Brain pericyte (primary cell): ENCODE results near the gene DTD1.

Experiments
- DNase-seq: peaks from one replicate; pipeline ENCODE4 v3.0.0-alpha.2; 2012; ENCODE audit warnings: low read depth, low spot score

Gene DTD1

DNA sequence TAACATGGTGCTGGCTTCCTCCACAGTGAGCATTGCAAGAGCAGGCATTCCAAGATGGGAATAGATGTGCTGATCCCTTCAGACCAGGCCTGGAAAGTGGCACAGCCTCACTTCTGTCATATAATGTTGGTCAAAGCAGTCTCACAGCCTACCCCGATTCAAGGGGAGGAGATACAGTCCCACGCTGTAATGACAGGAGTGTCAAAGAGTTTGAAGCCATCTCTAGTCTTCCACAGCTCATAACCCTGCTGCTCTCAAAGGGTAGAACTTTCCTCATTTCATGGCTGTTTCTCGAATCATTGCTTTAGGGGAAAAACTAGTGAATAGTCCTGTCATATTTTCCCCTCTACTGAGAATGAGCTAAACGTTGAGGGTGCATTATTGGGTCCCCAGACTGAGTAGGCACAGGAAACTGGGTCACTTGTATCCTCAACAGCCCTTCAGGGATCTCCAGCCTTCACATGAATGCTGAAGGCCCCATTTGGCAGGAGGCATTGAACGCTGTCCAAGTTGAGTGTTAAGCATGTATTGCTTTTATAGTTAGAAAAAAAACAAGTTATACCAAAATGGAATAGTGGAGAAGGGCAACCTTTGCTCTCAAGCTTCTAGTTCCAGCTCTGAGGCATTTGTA is 27.3 kb downstream of the DTD1 start:
- no peak for DNase-seq

DNA sequence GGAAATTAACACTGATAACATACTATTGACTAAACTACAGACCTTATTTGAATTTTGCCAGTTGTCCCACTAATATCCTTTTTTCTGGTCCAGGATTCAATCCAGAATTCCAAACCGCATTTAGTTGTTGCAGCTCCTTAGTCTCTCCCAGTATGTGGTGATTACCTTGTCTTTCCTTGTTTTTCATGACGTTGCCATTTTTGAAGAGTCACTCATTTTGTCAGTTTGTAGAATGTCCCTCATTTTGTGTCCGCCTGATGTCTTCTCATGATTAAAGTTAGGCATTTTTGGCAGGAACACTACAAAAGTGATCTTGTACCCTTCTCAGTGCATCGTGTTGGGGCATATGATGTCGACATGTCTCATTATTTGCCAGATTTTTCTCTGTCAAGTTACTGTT is 33.1 kb downstream of the DTD1 start:
- DNase-seq = no peak

DNA sequence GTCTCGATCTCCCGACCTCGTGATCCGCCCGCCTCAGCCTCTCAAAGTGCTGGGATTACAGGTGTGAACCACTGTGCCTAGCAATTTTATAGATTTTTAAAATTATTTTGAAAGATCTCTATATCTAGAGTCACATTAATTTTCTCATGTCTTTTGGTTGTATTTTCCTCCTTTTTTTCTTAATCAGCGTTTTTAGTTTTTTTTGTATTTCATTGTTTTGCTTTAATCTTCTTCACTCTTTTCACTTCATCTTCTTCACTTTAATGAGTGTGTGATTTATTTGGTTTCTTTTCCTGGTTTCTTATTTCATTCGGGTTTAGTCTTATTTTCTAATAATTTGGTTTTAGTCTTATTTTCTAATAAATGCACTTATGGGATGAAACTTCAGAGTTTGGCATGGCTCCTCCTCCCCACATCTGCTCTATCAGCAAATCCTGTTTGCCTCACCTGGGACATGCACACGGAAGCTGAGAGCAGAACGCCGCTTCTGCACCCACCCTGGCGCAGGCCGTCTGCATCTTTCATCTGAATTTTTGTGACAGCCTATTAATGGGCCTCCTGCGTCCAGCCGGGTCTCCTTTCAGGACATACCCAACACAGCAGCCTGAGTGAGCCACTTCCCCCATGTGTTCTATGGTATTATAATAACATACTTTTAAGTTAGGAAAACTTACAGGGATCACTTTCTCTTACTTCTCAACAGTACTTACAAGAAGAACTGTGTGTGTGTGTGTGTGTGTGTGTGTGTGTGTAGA is 35.5 kb downstream of the DTD1 start:
- no peak for DNase-seq

DNA sequence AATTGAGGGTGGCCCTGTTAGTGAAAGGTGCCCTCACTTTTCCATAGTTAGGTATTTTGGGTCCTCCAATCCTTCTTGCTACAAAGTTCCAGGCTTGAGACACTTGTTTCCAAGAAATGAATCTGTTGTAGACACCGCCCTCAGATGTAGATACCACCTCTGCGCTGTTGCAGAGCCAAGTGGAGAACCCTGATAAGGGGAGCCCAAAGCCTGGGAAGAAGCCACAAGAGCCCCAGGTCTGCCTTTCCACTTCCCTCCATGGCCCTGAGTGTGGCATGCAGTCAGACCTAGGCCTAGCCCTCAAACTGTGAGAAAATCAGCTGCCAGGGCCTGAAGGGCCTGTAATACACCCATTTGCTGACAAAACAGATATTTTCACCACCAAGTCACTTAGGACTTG is 37.1 kb downstream of the DTD1 start:
- DNase-seq = no peak

DNA sequence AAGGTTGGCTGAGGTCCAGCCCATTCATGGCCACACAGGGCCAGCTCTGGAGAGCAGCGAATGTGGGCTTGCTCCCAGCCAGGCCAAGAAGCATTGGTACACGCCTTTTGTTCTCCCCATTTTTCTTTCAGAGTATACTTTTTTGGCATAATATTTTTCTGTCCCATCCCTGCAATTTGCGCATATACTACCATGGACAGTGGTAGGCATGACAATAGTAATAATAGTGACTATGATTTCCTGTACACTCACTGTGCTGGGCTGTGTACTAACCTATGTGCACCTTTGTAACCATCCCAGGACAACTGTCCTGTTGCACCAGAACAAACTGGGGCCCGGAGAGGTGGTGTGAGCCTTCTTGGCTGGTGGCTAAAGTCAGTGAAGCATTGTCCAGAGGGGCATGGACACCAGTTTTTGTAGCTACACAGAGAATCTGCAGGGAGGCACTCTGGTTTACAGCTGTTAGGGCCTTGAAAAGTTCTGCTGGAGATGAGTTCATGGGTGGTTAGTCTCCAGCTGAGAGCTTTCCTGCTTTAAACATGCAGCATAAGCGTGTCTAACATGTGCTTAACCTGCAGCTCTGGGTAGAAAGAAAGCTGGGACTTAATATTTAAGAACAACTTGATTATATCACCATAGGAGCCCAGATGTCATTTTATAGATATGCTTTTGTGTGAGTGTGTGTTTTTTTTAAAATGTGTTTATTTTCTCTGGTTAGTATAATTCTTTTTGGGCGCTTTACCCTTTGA is 38.2 kb downstream of the DTD1 start:
- DNase-seq = no peak

DNA sequence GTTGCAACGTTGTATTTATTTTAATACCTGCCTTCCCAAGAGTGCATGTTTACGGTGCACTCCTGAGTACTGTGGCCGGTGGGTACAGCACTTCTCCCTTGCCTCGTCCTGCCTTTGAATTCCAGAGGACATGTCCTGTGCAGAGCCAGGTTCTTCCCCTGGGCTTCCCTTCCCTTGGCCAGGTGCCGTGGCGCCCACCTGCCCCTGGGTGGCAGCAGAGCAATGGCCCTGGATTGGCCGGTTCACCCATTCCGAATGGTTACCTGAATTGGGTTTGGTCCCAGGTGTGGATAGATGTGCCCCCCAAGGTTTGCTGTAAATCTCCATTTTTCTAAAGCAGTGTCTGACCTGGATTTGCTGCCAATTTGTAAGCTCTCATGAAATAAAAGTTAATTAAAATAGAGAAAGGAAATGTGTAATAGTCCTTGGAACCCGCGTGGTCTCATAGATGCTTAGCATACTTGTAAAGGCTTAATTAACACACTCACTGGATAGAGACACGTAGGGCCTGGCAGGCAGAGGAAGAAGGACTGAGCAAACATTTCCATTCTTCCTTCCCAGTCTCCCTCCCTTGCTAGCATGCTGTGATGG is 40.6 kb downstream of the DTD1 start:
- DNase-seq = no peak

DNA sequence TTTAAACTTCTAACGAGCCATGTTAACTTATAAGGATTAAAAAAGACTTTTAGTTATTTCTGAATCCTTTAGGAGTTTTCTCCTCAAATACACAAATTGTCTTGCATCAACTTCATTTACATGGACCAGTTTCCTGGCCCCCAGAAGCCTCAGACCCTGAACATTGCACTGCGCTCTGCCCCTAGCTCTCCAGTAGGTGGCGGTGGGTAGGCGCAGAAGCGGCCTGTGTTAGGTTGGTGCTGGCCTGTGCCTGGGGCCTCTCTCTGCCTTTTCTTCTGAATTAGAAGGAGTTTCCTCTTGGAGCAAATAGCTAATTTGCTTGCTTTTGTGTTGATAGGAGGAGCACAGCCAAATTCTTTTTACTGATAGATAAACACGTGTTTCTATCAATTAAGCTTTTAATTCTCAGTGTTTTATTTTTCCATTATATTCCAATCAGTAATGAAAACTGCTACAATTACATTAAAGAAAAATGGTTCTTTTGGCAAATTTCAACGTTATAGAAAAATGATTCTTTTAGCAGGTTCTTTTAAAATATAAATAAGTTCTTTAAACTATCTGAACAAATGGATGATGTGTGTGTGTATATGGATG is 44.4 kb downstream of the DTD1 start:
- no peak for DNase-seq

DNA sequence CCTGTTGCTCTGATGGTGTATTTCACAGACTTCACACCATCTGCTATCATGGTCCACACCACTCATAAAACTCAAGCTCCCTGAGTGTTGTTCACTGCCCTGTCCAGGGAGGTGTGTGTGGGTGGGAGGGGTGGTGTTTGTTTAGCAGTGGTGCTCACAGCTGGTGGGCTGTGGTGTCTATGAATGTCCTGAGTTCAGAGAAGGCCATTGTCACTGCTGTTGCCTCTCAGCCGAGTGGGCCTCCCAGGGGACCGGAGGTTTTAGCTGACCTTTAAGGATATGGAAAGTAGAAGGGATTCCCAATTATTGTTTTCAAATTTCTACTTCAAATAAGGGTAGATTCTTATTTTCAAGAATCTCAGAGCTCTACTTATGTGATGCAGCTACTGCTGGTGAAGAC is 45.6 kb downstream of the DTD1 start:
- DNase-seq = no peak

DNA sequence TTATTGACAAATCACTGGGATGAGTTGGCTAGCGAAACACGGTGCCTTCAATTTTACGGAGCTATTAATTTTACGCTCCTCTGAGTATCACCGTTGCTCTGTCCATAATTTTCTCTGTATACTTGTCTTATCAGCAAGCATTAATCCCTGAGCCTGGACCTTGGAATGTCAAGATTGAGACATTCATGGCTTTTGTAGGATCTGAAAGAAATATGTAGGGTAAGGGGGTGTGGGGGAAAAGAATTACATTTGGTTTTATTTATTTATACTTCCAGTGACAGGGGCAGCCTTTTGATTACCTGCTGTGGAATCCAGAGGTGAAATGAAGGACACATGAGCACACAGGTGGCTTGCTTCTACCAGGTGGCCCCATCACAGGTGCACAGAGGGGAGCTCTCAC is 46.6 kb downstream of the DTD1 start:
- no peak for DNase-seq

DNA sequence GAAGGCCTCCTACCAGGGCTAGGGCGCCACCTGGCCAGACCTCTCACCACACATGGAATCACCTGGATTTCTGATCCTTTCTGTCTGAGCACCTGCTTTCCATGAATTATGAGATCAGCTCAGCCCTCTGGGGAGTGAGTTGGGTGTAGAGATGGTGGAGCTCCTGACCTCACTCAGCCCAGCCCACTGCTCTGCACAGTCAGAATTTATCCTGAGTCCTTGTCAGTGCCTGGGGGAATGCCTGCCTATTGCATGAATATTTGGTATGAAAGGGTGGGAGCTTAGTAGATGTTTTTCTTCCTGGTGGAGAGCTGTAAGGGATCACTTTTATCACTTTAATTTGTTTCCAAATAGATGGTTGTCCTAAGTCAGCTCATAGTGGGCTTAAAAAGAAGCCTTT is 47.5 kb downstream of the DTD1 start:
- DNase-seq = no peak

DNA sequence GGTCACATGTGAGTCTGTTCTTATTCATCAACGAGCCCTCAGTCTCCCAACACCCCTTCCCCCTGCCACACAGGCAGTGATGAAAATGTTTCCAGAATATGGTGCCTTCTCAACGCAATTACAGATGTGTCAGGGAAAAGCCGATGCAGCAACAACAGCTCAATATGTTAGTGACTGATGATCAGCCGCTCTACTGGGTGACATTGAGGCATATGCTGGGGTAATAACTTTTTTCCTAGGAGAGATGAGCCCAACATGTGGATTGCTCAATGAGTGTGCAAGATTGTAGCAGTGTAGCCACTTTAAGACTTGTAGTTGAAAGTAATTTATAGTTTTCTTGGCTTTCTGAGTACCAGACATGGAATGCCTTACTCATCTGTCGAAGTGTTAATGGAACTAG is 49.4 kb downstream of the DTD1 start:
- DNase-seq = no peak

DNA sequence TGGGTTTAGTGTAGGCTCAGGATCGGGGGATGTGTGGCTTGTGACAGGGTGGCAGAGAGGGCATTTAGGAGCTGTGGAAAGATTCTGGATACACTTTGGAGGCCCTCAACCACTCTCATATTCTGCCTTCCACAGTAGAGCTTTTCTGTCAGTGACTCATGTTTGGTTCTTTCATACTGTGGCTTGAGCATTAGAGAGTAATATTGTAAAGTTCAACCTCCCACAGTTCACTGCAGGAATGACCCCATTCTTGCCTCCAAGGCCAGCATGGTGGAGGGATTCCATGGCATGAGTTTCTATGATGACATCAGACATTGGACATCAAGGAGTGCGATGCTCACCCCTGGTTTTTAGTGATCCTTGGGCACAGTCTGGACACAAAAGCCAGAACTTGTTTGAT is 50.9 kb downstream of the DTD1 start:
- DNase-seq = no peak

DNA sequence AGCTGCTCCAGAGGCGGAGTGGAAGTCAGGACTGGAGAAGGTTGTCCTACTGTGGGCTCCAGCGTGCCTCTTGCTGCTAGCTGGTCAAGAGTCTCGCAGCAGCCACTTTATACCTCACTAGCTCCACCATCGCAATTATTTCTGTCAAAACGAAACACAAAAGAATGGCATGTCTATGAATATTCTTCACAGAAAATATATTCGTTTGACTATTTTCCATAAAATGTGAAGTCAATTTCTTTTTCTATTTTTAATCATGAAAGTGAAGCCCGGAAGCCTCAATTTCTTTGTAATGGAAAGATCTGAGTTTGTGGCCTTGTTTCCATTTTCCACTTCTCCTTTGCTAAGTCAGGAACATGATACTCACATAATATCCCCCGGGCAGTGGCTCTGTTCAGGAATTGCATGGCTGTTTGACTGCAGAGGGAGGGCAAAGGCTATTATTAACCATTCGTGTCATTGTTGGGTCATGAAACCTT is 51.7 kb downstream of the DTD1 start:
- no peak for DNase-seq

DNA sequence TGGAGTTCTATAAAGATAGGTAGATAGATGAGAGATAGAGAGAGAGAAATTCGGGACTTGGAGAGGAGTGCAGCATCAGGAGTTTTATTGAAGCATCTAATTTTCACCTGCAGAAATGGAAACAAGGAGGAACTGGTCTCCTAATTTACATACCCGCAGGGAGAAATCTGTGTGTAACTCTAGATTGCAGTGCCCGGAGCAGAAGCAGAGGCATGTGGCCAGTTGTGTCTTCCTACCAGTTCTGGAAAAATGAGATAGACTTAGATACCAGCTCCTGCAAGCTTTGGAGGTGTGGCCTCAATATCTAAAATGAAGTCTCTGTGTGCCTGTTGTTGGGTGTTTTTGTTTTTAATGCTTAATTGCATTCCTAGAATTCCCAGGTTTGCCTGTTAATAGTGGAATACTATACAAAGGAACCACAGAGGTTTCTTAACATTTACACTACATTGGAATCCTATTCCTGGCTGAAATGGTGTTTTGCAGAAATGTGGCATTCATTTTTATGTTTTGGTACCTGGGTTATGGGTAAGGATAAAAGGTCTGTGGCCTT is 57.4 kb downstream of the DTD1 start:
- DNase-seq = no peak

DNA sequence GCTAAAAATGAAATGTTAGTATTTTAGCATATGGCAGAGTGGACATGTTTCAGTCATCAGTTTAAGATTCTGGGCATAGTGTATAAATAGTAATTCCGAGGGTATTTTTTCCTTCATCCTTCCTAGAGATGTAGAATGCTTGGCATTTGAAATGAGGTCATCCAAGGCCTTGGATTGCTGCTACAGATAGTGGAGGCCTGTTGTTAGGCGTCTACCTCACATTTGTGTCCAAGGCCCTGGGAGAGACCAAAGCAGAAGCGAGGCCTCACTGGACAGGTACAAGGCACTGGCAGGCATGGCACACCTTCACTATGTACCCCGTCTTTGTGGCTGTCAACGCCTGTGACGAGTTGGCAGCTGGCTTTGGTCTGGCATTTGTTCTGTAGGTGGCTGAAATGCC is 58.0 kb downstream of the DTD1 start:
- DNase-seq = no peak

DNA sequence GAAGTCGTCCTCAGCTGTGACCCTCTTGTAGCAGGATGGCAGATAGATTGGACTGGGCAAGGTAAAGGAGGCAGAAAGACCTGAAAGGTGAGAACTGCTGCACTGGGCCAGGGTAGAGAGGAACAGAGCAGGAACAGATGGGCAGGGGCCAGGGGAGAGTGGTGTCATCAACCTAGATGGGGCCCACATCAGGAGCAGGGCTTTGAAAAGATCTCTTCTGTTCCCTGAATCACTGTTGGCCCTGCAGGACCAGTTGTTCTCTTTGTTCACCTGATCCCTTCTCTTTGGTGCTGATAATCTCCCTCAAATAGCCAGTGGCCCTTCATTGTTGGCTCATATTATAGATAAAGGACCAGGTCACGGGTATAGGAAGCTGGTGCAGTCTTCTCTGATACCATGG is 59.9 kb downstream of the DTD1 start:
- DNase-seq = no peak

DNA sequence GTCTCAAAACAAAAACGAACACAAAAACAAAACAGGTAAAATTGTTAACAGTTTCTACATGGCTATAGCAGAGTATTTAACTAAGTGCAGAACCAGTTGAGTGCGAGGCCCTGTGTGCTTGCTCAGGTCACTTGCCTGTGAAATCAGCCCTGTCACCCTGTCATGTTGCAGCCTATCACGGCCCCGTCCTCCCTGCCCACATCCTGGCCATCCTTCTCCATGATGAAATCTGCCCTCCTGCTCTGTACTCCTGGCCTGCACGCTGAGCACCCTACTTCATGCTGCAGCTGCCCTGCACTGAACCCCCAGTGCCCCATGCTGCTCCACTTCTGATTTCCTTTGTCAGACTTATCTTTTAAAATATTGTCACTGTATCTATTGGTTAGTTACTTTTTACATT is 62.4 kb downstream of the DTD1 start:
- DNase-seq = no peak

DNA sequence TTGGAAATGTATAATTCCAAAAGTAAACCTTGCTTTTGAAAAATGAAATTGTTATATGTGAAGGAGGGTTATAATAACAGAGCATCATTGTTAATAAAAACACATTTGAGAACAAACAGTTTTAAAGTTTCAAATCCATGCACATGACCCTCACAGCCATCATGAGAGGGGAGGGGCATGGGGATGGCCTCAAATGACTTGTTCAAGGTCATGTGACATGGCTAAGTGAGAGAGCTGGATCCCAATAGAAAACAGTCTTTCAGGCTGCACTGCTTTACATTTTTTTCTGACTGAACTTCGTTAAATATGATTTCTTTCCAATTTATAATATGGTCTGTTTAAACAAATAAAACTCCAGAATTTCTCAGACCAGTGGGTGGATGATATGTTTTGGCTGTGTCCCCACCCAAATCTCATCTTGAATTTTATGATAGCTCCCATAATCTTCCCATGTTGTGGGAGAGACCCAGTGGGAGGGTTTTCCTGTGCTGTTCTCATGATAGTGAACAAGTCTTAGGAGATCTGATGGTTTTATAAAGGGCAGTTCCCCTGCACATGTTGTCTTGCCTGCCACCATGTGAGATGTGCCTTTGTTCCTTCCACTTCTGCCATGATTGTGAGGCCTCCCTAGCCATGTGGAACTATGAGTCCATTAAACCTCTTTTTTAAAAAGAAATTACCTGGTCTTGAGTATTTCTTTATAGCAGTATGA is 66.0 kb downstream of the DTD1 start:
- DNase-seq = no peak

DNA sequence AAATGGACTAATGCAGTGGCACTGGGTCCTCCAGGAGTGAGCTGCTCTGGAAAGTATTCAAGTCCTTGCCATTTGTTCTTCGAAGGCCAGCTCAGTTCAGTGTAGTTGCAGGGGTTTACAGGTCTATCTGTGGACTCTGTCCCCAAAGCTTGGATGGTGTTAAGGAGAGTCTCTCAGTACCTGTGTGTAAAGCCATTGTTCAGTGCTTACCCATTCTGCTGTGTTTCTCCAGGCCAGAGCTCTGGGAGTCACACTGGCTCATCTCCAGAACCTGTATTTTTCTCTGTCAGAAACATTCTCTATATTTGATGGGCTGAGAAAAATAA is 66.6 kb downstream of the DTD1 start:
- DNase-seq = no peak

DNA sequence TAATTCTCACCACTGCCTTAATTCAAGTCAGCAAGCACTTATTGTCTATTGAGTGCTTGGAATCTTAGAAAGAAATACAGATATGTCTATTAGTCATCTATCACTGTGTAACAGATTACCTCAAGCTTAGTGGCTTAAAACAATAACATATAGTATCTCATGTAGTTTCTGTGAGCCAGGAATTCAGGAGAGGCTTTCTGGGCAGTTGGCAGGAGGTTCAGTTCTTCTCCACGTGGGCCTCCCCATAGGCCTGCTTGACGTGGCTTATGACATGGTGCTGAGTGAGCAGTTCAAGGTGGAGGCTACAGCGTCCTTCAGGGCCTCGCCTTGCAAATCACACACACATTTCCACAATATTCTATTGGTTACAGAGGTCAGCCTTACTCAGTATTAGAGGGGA is 69.7 kb downstream of the DTD1 start:
- no peak for DNase-seq
